Omental fat pad (tissue), 4 donors: ENCODE results near the gene WDR3. TPM values are rescaled to one million over a fixed set of nuclear protein-coding genes. Genes with fewer than 3 reads are reported as not detected.

Experiments
- ATAC-seq: fragments of 150-250 bp; one replicate; pipeline ENCODE4 v1.9.1; 2016; ENCODE audit warnings: mild to moderate bottlenecking, moderate library complexity; ENCODE audit not compliant: low FRiP score
- DNase-seq: peaks from one replicate; pipeline ENCODE4 v3.0.0-alpha.2; 2019; ENCODE audit warnings: low spot score
- CTCF ChIP-seq, 3 donors: fragments of 450-650 bp; IDR thresholded peaks; one replicate each; pipeline ENCODE4 v1.5.1; 2016 to 2017; ENCODE audit warnings: antibody characterized with exemption in 3 of 3, mild to moderate bottlenecking in 3 of 3, moderate library complexity in 2 of 3
- total RNA-seq, 4 donors: library from RNA; depleted of rRNA; stranded (reverse); fragments of >200 nt; gene quantifications; one replicate each; pipeline ENCODE4 v1.1.0, GENCODE V29; 2016

WDR3 gene
- total RNA-seq, 4 donors from 2014 or later = 10.7 to 28.8 (median 17.0) TPM

GRCh38 chr1:117933769-117934168 lies 4.2 kb downstream of the WDR3 start:
- no peak for DNase-seq
- no peak for ATAC-seq
- TF ChIP-seq CTCF (IDR thresholded peaks at IDR 0.05) = no peak

- ATAC-seq = no peak
- TF ChIP-seq CTCF (IDR thresholded peaks at IDR 0.05) = no peak
- no peak for DNase-seq
Observed at GRCh38 chr1:117942293-117942692, 12.8 kb downstream of the WDR3 start.

GRCh38 chr1:117952386-117952785 lies 22.8 kb downstream of the WDR3 start:
- no peak for DNase-seq
- no peak for ATAC-seq
- TF ChIP-seq CTCF (IDR thresholded peaks at IDR 0.05) = no peak

- DNase-seq (no peak), ATAC-seq (no peak)
- TF ChIP-seq CTCF (IDR thresholded peaks at IDR 0.05) = no peak
Observed at GRCh38 chr1:117959364-117959763, 29.8 kb downstream of the WDR3 start.

- DNase-seq = no peak
- ATAC-seq = no peak
- TF ChIP-seq CTCF (IDR thresholded peaks at IDR 0.05) = no peak
Observed at GRCh38 chr1:117964290-117965038, 34.9 kb downstream of the WDR3 start.

- no peak for TF ChIP-seq CTCF (IDR thresholded peaks at IDR 0.05)
- ATAC-seq (no peak), DNase-seq (no peak)
Observed at GRCh38 chr1:117967477-117967876, 37.9 kb downstream of the WDR3 start.

GRCh38 chr1:117967881-117968280 lies 38.3 kb downstream of the WDR3 start:
- DNase-seq = no peak
- TF ChIP-seq CTCF (IDR thresholded peaks at IDR 0.05) = no peak
- no peak for ATAC-seq
